ENCODE data around the gene MAP4K4.
"Not testable (repeated sequence)": the region's sequence is repeated elsewhere in the genome, so short reads cannot be mapped to it uniquely, and the experiment has no call there.

MAP4K4 gene

GRCh38 chr2:101744832-101745231, 47.3 kb downstream of the MAP4K4 start:
- no peak for DNase-seq

- no peak for DNase-seq
Measured at GRCh38 chr2:101745711-101746694, 48.5 kb downstream of the MAP4K4 start.

GRCh38 chr2:101748000-101748399, 50.5 kb downstream of the MAP4K4 start:
- DNase-seq, result no peak

- not testable (repeated sequence) for DNase-seq
Measured at GRCh38 chr2:101748462-101748861, 51.0 kb downstream of the MAP4K4 start.

GRCh38 chr2:101750688-101751087, 53.2 kb downstream of the MAP4K4 start:
- DNase-seq, result no peak

- DNase-seq, result no peak
Measured at GRCh38 chr2:101751276-101751815, 53.8 kb downstream of the MAP4K4 start.

- no peak for DNase-seq
Measured at GRCh38 chr2:101751875-101752619, 54.5 kb downstream of the MAP4K4 start.

GRCh38 chr2:101752716-101753616, 55.5 kb downstream of the MAP4K4 start:
- no peak for DNase-seq

GRCh38 chr2:101753720-101754490, 56.4 kb downstream of the MAP4K4 start:
- no peak for DNase-seq

- DNase-seq, result no peak
Measured at GRCh38 chr2:101754618-101755017, 57.1 kb downstream of the MAP4K4 start.

- no peak for DNase-seq
Measured at GRCh38 chr2:101756266-101756665, 58.8 kb downstream of the MAP4K4 start.

GRCh38 chr2:101758001-101758400, 60.5 kb downstream of the MAP4K4 start:
- no peak for DNase-seq

GRCh38 chr2:101759162-101759561, 61.7 kb downstream of the MAP4K4 start:
- no peak for DNase-seq

- DNase-seq, result no peak
Measured at GRCh38 chr2:101762451-101763171, 65.1 kb downstream of the MAP4K4 start.

GRCh38 chr2:101763496-101764333, 66.2 kb downstream of the MAP4K4 start:
- no peak for DNase-seq

GRCh38 chr2:101766337-101766736, 68.8 kb downstream of the MAP4K4 start:
- no peak for DNase-seq

GRCh38 chr2:101766871-101767739, 69.6 kb downstream of the MAP4K4 start:
- no peak for DNase-seq

GRCh38 chr2:101768556-101769220, 71.2 kb downstream of the MAP4K4 start:
- no peak for DNase-seq
